GM19395 (cell line): ENCODE measurements around the gene CTSS.
A peak's percentile ranks its signal among the peaks of the same experiment; 100 is the strongest.
"Not testable (repeated sequence)": the region's sequence is repeated elsewhere in the genome, so short reads cannot be mapped to it uniquely, and the experiment has no call there.

Source experiments
- ATAC-seq: cut with Tn5 transposase; IDR thresholded peaks from one replicate; pipeline ENCODE4 v1.9.1; 2021; ENCODE audit warnings: mild to moderate bottlenecking, moderate library complexity; ENCODE audit not compliant: unreplicated experiment

CTSS gene

GRCh38 chr1:150775931-150776505 is 10.4 kb upstream of the CTSS start:
- not testable (repeated sequence) for ATAC-seq

- no peak for ATAC-seq
Measured at GRCh38 chr1:150775276-150775675, 9.7 kb upstream of the CTSS start.

GRCh38 chr1:150772326-150772725 is 6.7 kb upstream of the CTSS start:
- ATAC-seq: no peak

- not testable (repeated sequence) for ATAC-seq
Measured at GRCh38 chr1:150767704-150768103, 2.1 kb upstream of the CTSS start.

- ATAC-seq: peak; percentile 15
Measured at GRCh38 chr1:150765977-150766301, 361 bp upstream of the CTSS start.

GRCh38 chr1:150764617-150765101 is 919 bp downstream of the CTSS start:
- no peak for ATAC-seq

- ATAC-seq: no peak
Measured at GRCh38 chr1:150763018-150763417, 2.6 kb downstream of the CTSS start.

- no peak for ATAC-seq
Measured at GRCh38 chr1:150762552-150762951, 3.0 kb downstream of the CTSS start.

GRCh38 chr1:150761801-150762200 is 3.8 kb downstream of the CTSS start:
- ATAC-seq: no peak

GRCh38 chr1:150760013-150760412 is 5.6 kb downstream of the CTSS start:
- ATAC-seq: no peak

GRCh38 chr1:150753416-150753815 is 12.2 kb downstream of the CTSS start:
- no peak for ATAC-seq

- no peak for ATAC-seq
Measured at GRCh38 chr1:150751443-150751842, 14.1 kb downstream of the CTSS start.

- ATAC-seq: no peak
Measured at GRCh38 chr1:150749720-150750311, 15.8 kb downstream of the CTSS start.

- no peak for ATAC-seq
Measured at GRCh38 chr1:150748878-150749719, 16.5 kb downstream of the CTSS start.

GRCh38 chr1:150730130-150730721 is 35.4 kb downstream of the CTSS start:
- ATAC-seq: no peak

- ATAC-seq: no peak
Measured at GRCh38 chr1:150724336-150724735, 41.2 kb downstream of the CTSS start.

GRCh38 chr1:150720703-150721102 is 44.9 kb downstream of the CTSS start, which contains the start of gene HORMAD1:
HORMAD1 (minus strand) TSS chr1:150720895; CDS start chr1:150719505, 1,390 bp downstream.
- no peak for ATAC-seq

- no peak for ATAC-seq
Measured at GRCh38 chr1:150720098-150720497, 45.5 kb downstream of the CTSS start.

GRCh38 chr1:150718225-150718891 is 47.2 kb downstream of the CTSS start:
- ATAC-seq: no peak

- not testable (repeated sequence) for ATAC-seq
Measured at GRCh38 chr1:150709031-150709430, 56.5 kb downstream of the CTSS start.

- ATAC-seq: peak; percentile 68
Measured at GRCh38 chr1:150708595-150708994, 57.0 kb downstream of the CTSS start.
